ENCODE measurements around the gene IKZF4.
"Not testable (repeated sequence)": the region's sequence is repeated elsewhere in the genome, so short reads cannot be mapped to it uniquely, and the experiment has no call there.

IKZF4 gene

DNA sequence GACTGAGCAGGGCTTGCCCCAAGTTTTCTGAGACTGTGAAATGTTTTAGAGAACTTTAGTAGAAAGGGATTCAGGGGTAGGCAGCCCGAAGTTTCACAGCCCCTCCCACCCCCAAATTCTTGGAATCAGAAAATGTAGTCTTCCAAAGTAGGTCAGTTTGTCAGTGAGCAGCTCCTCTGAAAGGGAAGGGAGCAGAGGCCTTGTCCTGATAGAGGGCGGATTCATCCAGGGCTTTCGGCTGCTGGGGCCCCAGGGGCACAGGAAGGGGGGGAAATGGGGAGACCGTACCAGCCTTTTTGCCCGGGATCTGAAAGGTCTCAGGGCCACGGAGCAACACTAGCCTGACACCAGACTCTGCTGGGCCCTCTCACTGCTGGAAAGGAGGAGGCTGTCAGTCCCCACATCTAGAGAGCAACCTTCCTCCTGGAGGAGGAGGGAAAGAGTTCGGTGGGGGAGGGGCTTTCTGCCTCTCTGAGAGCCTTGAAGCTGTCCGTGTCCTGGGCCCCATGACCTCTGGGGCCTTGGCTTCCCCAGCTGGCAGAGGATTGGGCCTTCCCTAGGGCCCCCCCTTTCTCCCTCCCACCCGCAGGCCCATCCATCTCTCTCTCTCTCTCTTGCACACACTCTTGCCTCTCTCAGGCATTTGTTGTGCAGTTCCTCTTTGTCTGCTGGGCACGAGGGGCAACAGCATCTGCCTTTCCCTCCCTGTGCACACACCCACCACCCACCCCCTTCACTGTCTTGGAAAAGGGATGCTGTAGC, at the start of gene IKZF4:
IKZF4 (plus strand) TSS at position 621 of the 762 bp plus-strand sequence. CDS start 451 bp downstream, outside the sequence.
- WGBS (ENCODE audit: insufficient coverage, insufficient read length): no CpG with 5 or more reads among the region's 10 CpGs
- H3K27me3 ChIP-seq (ENCODE audit: control insufficient read depth, insufficient read depth, low read length): no peaks in the 10 kb centered on the region
- no peak within 1 kb of the TSS for H3K27ac ChIP-seq (ENCODE audit: low read length)
- DNase-seq (ENCODE audit: low read depth, low spot score): no peak
- no peaks in the 10 kb centered on the region for H3K9me3 ChIP-seq (ENCODE audit: control insufficient read depth, insufficient read depth, low read length)
- 0 out of 2 replicates have a peak, but pooled peaks cover 3% of the 10 kb centered on the region for H3K4me1 ChIP-seq (ENCODE audit: control insufficient read depth, insufficient read depth, low read length)
- peak within 1 kb of the TSS; percentile 19; the same call in 1 of the 2 replicates for H3K4me3 ChIP-seq (ENCODE audit: low read length)
- H3K36me3 ChIP-seq (ENCODE audit: control insufficient read depth, insufficient read depth, low read length): no peaks in the 10 kb centered on the region

DNA sequence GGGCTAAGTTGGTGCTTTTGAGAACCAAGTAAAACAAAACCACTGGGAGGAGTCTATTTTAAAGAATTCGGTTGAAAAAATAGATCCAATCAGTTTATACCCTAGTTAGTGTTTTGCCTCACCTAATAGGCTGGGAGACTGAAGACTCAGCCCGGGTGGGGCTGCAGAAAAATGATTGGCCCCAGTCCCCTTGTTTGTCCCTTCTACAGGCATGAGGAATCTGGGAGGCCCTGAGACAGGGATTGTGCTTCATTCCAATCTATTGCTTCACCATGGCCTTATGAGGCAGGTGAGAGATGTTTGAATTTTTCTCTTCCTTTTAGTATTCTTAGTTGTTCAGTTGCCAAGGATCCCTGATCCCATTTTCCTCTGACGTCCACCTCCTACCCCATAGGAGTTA, 48.8 kb upstream of the IKZF4 start:
- H3K36me3 ChIP-seq (ENCODE audit: control insufficient read depth, insufficient read depth, low read length): peaks cover 8% of the 10 kb centered on the region; the same call in 1 of the 2 replicates
- DNase-seq (ENCODE audit: low read depth, low spot score): no peak
- H3K9me3 ChIP-seq (ENCODE audit: control insufficient read depth, insufficient read depth, low read length): no peaks in the 10 kb centered on the region
- no peak overlapping the region for H3K27ac ChIP-seq (ENCODE audit: low read length)
- no CpG with 5 or more reads among the region's 3 CpGs for WGBS (ENCODE audit: insufficient coverage, insufficient read length)
- no peak overlapping the region for H3K4me3 ChIP-seq (ENCODE audit: low read length)
- H3K4me1 ChIP-seq (ENCODE audit: control insufficient read depth, insufficient read depth, low read length): peaks cover 5% of the 10 kb centered on the region
- no peaks in the 10 kb centered on the region for H3K27me3 ChIP-seq (ENCODE audit: control insufficient read depth, insufficient read depth, low read length)

DNA sequence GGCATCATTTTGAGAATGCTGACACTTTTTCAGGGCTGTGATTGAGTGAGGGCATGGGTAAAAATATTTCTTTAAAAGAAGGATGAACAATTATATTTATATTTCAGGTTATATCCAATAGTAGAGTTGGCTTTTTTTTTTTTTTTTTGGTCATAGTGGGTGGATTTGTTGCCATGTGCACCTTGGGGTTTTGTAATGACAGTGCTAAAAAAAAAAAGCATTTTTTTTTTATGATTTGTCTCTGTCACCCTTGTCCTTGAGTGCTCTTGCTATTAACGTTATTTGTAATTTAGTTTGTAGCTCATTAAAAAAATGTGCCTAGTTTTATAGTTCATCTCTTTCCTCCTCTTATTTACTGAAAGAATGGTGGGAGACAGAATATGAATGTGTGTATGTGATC, 48.4 kb upstream of the IKZF4 start:
- Histone ChIP-seq H3K27ac (ENCODE audit: low read length) (no peak overlapping the region), H3K27me3 (ENCODE audit: control insufficient read depth, insufficient read depth, low read length) (no peaks in the 10 kb centered on the region), H3K36me3 (ENCODE audit: control insufficient read depth, insufficient read depth, low read length) (peaks cover 8% of the 10 kb centered on the region; the same call in 1 of the 2 replicates), H3K4me3 (ENCODE audit: low read length) (no peak overlapping the region), H3K9me3 (ENCODE audit: control insufficient read depth, insufficient read depth, low read length) (no peaks in the 10 kb centered on the region), H3K4me1 (ENCODE audit: control insufficient read depth, insufficient read depth, low read length) (peaks cover 5% of the 10 kb centered on the region)
- WGBS (ENCODE audit: insufficient coverage, insufficient read length): no CpG with 5 or more reads among the region's 1 CpG
- DNase-seq (ENCODE audit: low read depth, low spot score): no peak

DNA sequence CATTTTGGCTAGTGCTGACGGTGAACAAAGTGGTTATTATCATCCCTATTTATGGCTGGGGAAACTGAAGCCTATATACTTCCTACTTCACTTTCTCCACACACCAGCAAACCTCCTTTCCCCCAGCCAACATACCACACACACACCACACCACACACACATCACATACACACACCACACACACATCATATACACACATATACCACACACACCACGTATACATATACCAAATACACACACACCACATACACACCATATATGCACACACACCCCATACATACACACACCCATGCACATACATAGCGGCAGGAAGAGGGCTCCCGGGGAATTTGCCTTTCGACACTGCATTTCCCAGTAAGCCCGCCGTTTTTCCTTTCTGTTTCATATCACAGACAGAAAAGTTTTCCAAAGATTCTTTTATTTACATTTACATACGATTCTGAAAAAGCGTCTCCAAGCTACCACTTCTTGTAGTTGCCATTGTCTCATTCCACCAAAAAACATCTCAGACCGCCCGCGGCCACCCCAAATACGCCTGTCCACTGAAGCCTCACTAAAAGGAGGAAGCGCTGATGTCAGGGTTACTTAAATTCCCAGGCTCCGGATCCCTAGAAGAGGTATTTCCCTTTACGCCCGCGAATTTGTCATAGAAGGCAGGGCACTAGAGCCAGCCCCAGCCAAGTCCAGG, 47.8 kb upstream of the IKZF4 start:
- H3K4me1 ChIP-seq (ENCODE audit: control insufficient read depth, insufficient read depth, low read length): peaks cover 2% of the 10 kb centered on the region; the same call in 1 of the 2 replicates
- 100% methylated on average over 1 of the region's 18 CpGs for WGBS (ENCODE audit: insufficient coverage, insufficient read length)
- H3K27ac ChIP-seq (ENCODE audit: low read length): no peak overlapping the region
- H3K36me3 ChIP-seq (ENCODE audit: control insufficient read depth, insufficient read depth, low read length): peaks cover 8% of the 10 kb centered on the region; the same call in 1 of the 2 replicates
- no peak for DNase-seq (ENCODE audit: low read depth, low spot score)
- no peaks in the 10 kb centered on the region for H3K27me3 ChIP-seq (ENCODE audit: control insufficient read depth, insufficient read depth, low read length)
- H3K4me3 ChIP-seq (ENCODE audit: low read length): peak overlapping the region; percentile 29; the same call in 1 of the 2 replicates
- no peaks in the 10 kb centered on the region for H3K9me3 ChIP-seq (ENCODE audit: control insufficient read depth, insufficient read depth, low read length)

DNA sequence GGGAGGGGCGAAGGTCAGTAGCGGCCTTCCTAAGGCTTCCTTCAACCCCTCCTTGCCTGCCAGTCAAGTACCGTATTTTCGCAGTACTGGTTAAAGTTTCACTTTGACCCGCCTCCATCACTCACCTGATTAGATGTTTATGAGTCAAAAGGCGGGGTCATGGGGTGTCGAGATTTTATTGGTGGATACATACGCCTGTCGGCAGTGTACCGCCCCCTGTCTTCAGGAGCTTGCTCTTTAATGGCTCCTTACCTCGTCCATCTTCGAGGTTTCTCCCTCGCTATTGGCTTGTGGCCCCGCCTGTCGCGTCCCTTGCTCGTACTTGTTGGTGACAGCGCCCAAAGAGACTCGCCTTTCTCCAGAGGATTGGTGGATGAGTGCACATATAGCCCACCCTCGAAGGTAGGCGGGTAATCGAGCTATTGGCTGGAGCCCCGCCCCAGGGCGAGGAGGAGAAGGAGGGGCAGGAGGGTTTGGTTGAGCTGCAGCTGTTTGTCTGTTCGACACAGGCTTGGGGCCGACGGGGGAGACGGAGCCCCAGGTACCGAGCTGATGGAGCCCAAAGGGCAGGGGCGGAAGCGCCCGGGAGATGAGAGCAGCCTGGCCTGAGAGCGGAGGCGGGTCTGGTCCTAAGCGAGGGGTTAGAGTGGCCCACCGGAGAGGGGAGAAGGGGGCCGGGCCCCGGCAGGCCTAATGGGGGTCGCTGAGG, 47.1 kb upstream of the IKZF4 start, which contains the start of gene RAB5B:
RAB5B (plus strand) TSS at position 480 of the 709 bp plus-strand sequence. CDS start 12,883 bp downstream, outside the sequence.
- H3K27ac ChIP-seq (ENCODE audit: low read length): no peak within 1 kb of the TSS
- peak; percentile 100 for DNase-seq (ENCODE audit: low read depth, low spot score)
- peaks cover 8% of the 10 kb centered on the region; the same call in 1 of the 2 replicates for H3K36me3 ChIP-seq (ENCODE audit: control insufficient read depth, insufficient read depth, low read length)
- peaks cover 2% of the 10 kb centered on the region; the same call in 1 of the 2 replicates for H3K4me1 ChIP-seq (ENCODE audit: control insufficient read depth, insufficient read depth, low read length)
- H3K4me3 ChIP-seq (ENCODE audit: low read length): peak within 1 kb of the TSS; percentile 76
- H3K27me3 ChIP-seq (ENCODE audit: control insufficient read depth, insufficient read depth, low read length): no peaks in the 10 kb centered on the region
- H3K9me3 ChIP-seq (ENCODE audit: control insufficient read depth, insufficient read depth, low read length): no peaks in the 10 kb centered on the region
- no CpG with 5 or more reads among the region's 39 CpGs for WGBS (ENCODE audit: insufficient coverage, insufficient read length)

DNA sequence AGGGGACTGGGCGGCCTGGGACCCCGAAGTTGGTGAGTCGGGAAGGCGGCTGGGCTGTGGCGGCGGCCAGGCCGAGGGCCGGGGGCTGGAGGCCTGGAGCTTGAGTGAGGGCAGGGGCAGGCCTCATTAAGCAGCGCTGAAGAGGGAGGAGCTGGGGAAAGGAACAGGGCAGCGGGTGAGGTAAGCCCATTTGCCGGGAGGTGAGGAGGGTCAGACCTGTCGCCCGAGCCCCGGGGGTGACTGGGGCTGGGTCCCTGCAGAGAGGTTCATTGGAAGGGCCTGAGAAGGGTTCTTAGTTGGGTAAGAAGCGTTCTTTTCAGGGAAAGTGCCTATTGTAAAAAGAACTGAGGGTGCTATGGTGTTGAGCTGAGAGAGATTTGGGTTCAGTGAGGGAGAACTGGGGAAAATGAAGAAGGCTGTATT, 46.5 kb upstream of the IKZF4 start:
- no CpG with 5 or more reads among the region's 15 CpGs for WGBS (ENCODE audit: insufficient coverage, insufficient read length)
- Histone ChIP-seq H3K36me3 (ENCODE audit: control insufficient read depth, insufficient read depth, low read length) (peaks cover 8% of the 10 kb centered on the region; the same call in 1 of the 2 replicates), H3K27me3 (ENCODE audit: control insufficient read depth, insufficient read depth, low read length) (no peaks in the 10 kb centered on the region), H3K9me3 (ENCODE audit: control insufficient read depth, insufficient read depth, low read length) (no peaks in the 10 kb centered on the region), H3K27ac (ENCODE audit: low read length) (no peak overlapping the region), H3K4me1 (ENCODE audit: control insufficient read depth, insufficient read depth, low read length) (peaks cover 2% of the 10 kb centered on the region; the same call in 1 of the 2 replicates), H3K4me3 (ENCODE audit: low read length) (peak overlapping the region; percentile 76)
- no peak for DNase-seq (ENCODE audit: low read depth, low spot score)

DNA sequence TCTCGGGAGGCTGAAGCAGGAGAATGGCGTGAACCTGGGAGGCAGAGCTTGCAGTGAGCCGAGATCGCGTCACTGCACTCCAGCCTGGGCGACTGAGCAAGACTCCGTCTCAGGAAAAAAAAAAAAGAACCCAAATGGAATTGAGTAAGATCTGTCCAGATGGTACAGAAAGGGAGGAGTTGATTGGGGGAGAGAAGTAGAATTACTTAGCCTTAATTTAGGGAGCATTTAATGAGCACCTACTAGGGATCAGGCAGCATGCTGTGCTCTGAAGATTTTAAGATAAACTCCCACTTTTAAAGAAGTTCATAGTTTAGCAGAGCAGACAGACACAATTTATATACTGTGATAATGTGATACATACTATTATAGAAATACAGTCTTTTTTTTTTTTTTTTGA, 42.5 kb upstream of the IKZF4 start:
- H3K27ac ChIP-seq (ENCODE audit: low read length): no peak overlapping the region

DNA sequence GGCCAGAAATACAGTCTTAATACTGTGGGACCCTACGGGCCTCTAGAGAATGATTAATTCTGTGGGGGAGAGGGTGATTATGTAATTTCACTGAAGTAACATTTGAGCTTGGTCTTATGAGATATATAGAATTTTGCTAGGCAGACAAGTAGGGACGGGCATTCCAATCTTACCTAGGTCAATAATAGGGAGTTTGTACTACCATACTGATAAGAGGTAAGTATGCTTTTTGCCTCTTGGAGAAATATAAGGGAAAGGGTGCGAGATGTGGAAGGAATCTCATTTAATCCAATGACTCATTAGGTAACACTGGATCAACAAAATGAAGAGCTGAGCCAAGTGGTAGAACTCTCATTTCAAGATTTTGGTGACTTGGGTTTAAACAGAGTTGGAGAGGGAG, 41.8 kb upstream of the IKZF4 start:
- Histone ChIP-seq H3K27me3 (ENCODE audit: control insufficient read depth, insufficient read depth, low read length) (no peaks in the 10 kb centered on the region), H3K4me1 (ENCODE audit: control insufficient read depth, insufficient read depth, low read length) (no peaks in the 10 kb centered on the region), H3K9me3 (ENCODE audit: control insufficient read depth, insufficient read depth, low read length) (no peaks in the 10 kb centered on the region), H3K27ac (ENCODE audit: low read length) (no peak overlapping the region), H3K36me3 (ENCODE audit: control insufficient read depth, insufficient read depth, low read length) (no peaks in the 10 kb centered on the region; the same call in 1 of the 2 replicates), H3K4me3 (ENCODE audit: low read length) (no peak overlapping the region)
- DNase-seq (ENCODE audit: low read depth, low spot score): no peak
- WGBS (ENCODE audit: insufficient coverage, insufficient read length): no CpG with 5 or more reads among the region's 3 CpGs

More for the DNA sequence above, 42.5 kb upstream of the IKZF4 start:
- H3K4me3 ChIP-seq (ENCODE audit: low read length): no peak overlapping the region
- no peaks in the 10 kb centered on the region for H3K27me3 ChIP-seq (ENCODE audit: control insufficient read depth, insufficient read depth, low read length)
- H3K36me3 ChIP-seq (ENCODE audit: control insufficient read depth, insufficient read depth, low read length): no peaks in the 10 kb centered on the region; the same call in 1 of the 2 replicates
- no peak for DNase-seq (ENCODE audit: low read depth, low spot score)
- no peaks in the 10 kb centered on the region for H3K9me3 ChIP-seq (ENCODE audit: control insufficient read depth, insufficient read depth, low read length)
- no peaks in the 10 kb centered on the region for H3K4me1 ChIP-seq (ENCODE audit: control insufficient read depth, insufficient read depth, low read length)
- WGBS (ENCODE audit: insufficient coverage, insufficient read length): no CpG with 5 or more reads among the region's 7 CpGs

DNA sequence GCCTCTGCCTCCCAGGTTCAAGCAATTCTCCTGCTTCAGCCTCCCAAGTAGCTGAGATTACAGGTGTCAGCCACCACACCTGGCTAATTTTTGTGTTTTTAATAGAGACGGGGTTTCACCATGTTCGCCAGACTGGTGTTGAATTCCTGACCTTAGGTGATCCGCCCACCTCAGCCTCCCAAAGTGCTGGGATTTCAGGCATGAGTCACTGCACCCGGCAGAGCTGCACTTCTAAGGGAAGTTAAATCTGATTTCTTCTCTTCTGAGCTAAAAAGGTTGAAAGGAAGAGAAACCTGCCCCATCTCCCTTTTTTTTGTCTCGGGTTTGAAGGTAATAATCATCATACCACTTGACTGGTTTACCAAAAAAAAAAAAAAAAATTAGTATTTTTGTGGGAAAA, 39.0 kb upstream of the IKZF4 start:
- not testable (repeated sequence) for H3K36me3 ChIP-seq (ENCODE audit: control insufficient read depth, insufficient read depth, low read length)

More for the DNA sequence above, 39.0 kb upstream of the IKZF4 start:
- H3K27me3 ChIP-seq (ENCODE audit: control insufficient read depth, insufficient read depth, low read length); H3K4me1 ChIP-seq (ENCODE audit: control insufficient read depth, insufficient read depth, low read length); DNase-seq (ENCODE audit: low read depth, low spot score); H3K9me3 ChIP-seq (ENCODE audit: control insufficient read depth, insufficient read depth, low read length); H3K27ac ChIP-seq (ENCODE audit: low read length); H3K4me3 ChIP-seq (ENCODE audit: low read length): not testable (repeated sequence)
- WGBS (ENCODE audit: insufficient coverage, insufficient read length): no CpG with 5 or more reads among the region's 5 CpGs
